Measurements from ENCODE around the gene HMGN4. TPM values are rescaled to one million over a fixed set of nuclear protein-coding genes. Genes with fewer than 3 reads are reported as not detected.
A peak's percentile ranks its signal among the peaks of the same experiment; 100 is the strongest.

The HMGN4 gene
- total RNA-seq, 4 donors from 2014 or later = 20.1 to 58.7 (median 28.4) TPM

DNA sequence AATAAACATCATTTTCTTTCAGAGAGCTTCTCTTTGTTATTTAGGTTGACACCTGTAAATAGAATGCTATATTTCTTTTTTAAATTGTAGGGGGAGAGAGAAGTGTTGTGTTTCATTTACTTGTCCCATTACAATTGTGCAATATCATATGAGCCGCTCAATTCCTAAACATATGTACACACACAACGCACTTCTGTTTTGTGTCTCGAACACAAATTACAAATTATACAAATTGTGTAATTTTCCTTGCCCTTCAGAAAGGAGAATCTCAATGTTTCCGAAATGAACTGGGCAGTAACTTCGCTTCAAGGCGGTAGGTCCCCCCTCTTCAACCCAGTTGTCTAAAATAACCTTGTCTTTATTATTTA, 55.9 kb downstream of the HMGN4 start:
- in situ Hi-C loops (cut with MboI; ENCODE audit: low sequenced_read_pairs in 4 of 4) (loop anchor here in 2 of 4 donors (10.0 kb wide), 2 partner anchors 249 to 419 kb away; no protein-coding TSS in a partner anchor), intact Hi-C loops (cut with DNase I; ENCODE audit: low total_unique reads) (loop anchor here (10.0 kb wide), 1 partner anchor 419 kb away; no protein-coding TSS in a partner anchor)
- H3K27ac ChIP-seq = no peak overlapping the region
- DNase-seq (no peak), ATAC-seq (no peak)
- H3K9me3 ChIP-seq = no peaks in the 10 kb centered on the region
- TF ChIP-seq CTCF (IDR thresholded peaks at IDR 0.05 in 4 of 5, conservative IDR thresholded peaks at IDR 0.05 in 1 of 5) (no peak), POLR2A (IDR thresholded peaks at IDR 0.05) (no peak)
- H3K27me3 ChIP-seq = peaks cover 23 to 34% (median 31%) of the 10 kb centered on the region in 3 donors
- no peak overlapping the region for H3K4me3 ChIP-seq
- H3K36me3 ChIP-seq = peaks cover 0 to 15% of the 10 kb centered on the region in 2 donors
- peaks cover 11 to 19% of the 10 kb centered on the region in 2 donors for H3K4me1 ChIP-seq

DNA sequence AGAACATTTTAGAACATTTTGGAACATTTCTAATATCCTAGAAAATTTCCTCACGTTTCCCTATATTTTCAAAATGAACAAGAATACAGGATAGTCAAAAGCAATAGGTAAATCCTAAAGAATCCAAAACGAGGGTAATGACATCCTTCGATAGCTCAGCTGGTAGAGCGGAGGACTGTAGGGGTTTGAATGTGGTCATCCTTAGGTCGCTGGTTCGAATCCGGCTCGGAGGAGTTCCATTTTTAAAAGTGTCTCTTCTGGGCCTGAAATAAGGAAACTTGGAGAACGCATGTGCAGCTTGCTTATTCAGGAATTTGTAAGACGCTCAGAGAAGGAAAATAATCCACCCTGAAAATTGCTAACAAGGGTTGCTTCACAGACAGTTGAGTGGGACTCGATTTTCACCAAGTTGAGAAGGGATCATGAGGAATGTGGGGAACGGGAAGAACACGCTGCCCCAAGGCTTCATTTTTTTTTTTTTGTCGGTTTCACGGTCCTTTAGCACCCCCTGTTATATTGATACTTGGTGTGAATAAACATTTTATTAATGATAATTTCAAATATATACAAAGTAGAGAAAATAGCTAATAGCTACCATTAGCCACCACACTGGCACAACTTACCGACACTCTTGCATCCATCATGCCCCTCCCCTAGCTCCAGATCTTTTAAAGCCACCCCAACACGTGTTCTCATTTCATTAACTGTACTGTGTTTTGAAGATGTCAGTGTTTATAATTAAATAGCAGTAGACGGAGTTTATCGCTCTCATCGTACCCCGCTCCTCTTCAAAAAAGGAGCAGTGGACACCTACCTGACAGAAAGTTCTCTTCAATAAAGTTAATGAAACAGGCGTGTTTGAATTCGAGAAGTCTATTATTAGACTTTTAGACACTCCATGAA, 56.8 kb downstream of the HMGN4 start:
- TF ChIP-seq CTCF (IDR thresholded peaks at IDR 0.05 in 4 of 5, conservative IDR thresholded peaks at IDR 0.05 in 1 of 5) = no peak
- no peak for TF ChIP-seq POLR2A (IDR thresholded peaks at IDR 0.05)
- Histone ChIP-seq H3K9me3 (no peaks in the 10 kb centered on the region), H3K4me3 (peak overlapping the region; percentile 82 to 97 (median 90)), H3K36me3 (peaks cover 0 to 24% of the 10 kb centered on the region in 2 donors), H3K27ac (peak overlapping the region in 3 of 4 donors; percentile 86 to 93 (median 90)), H3K4me1 (peaks cover 11 to 19% of the 10 kb centered on the region in 2 donors), H3K27me3 (peaks cover 23 to 34% (median 31%) of the 10 kb centered on the region in 3 donors)
- in situ Hi-C loops (cut with MboI; ENCODE audit: low sequenced_read_pairs in 4 of 4) = loop anchor here in 3 of 4 donors (5.0 to 10.0 kb wide), 4 partner anchors 250 to 420 kb away; no protein-coding TSS in a partner anchor
- ATAC-seq = no peak
- intact Hi-C loops (cut with DNase I; ENCODE audit: low total_unique reads) = loop anchor here (1.0 to 10.0 kb wide), 5 partner anchors 23 to 537 kb away; a partner anchor contains a TSS
- DNase-seq = no peak

DNA sequence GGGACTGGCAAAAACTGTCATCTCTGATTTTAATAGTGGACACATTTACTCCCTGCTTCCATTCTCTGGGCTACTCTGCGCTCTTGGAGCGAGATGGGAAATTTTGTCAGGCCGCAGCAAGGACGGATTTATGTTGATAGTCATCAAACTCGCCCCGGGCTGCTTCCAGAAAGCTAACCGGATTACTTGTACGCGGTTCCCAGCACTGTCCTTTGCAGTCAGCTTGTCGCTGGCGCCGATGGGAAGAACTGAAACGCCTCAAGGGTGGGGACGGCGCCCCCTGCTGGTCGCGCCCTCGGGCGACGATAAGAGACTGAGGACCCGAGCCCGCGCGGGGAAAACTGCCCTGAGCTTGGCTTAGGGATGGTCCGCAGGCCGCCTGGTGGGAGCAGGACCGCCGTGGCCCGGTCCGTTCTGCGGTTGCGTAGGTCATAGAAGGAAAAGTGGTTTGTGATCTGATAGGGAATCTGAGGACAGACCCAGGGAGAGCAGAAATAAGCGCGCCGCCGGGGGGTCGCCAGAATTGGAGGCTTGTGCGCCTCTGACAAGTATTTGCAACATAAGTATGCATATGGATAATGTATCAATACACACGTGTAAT, 57.6 kb downstream of the HMGN4 start:
- peaks cover 11 to 19% of the 10 kb centered on the region in 2 donors for H3K4me1 ChIP-seq
- H3K27me3 ChIP-seq = peaks cover 23 to 30% (median 29%) of the 10 kb centered on the region in 3 donors
- H3K36me3 ChIP-seq = peaks cover 0 to 26% of the 10 kb centered on the region in 2 donors
- peak overlapping the region; percentile 86 to 93 (median 90) for H3K27ac ChIP-seq
- no peaks in the 10 kb centered on the region for H3K9me3 ChIP-seq
- in situ Hi-C loops (cut with MboI; ENCODE audit: low sequenced_read_pairs in 4 of 4) = loop anchor here in 3 of 4 donors (5.0 to 10.0 kb wide), 4 partner anchors 251 to 421 kb away; no protein-coding TSS in a partner anchor
- intact Hi-C loops (cut with DNase I; ENCODE audit: low total_unique reads) = loop anchor here (1.0 to 10.0 kb wide), 9 partner anchors 23 to 537 kb away; partner anchors contain the start of gene ZNF322
- DNase-seq (peak; percentile 82 to 89), ATAC-seq (peak; percentile 77 to 83)
- TF ChIP-seq POLR2A (IDR thresholded peaks at IDR 0.05) (no peak), CTCF (IDR thresholded peaks at IDR 0.05 in 4 of 5, conservative IDR thresholded peaks at IDR 0.05 in 1 of 5) (peak; percentile 91 to 98 (median 96))
- peak overlapping the region; percentile 82 to 97 (median 90) for H3K4me3 ChIP-seq

Other genes with a start within 250 kb of the HMGN4 start
- 1 to 10 TPM; 3.7 to 8.9 (median 4.4) TPM for gene BTN3A2, start 173.2 kb upstream of the HMGN4 start, total RNA-seq
- gene BTN2A2, start 155.3 kb upstream of the HMGN4 start, total RNA-seq = 1 to 10 TPM; 1.1 to 4.8 (median 1.5) TPM
- 1 to 10 TPM; 2.5 to 3.5 (median 3.1) TPM for gene BTN3A1, start 136.1 kb upstream of the HMGN4 start, total RNA-seq
- 1 to 10 TPM; 1.8 to 2.9 (median 2.6) TPM for gene BTN3A3, start 97.9 kb upstream of the HMGN4 start, total RNA-seq
- 1 to 10 TPM; 6.2 to 9.7 (median 8.1) TPM for gene BTN2A1, start 80.4 kb upstream of the HMGN4 start, total RNA-seq
- gene BTN1A1, start 38.1 kb upstream of the HMGN4 start, total RNA-seq = not detected
- gene ABT1, start 58.6 kb downstream of the HMGN4 start, total RNA-seq = 10 to 100 TPM in 1 of 4 donors, 1 to 10 TPM in 3; 7.1 to 13.2 (median 9.5) TPM
- 10 to 100 TPM in 1 of 4 donors, 1 to 10 TPM in 3; 5.1 to 10.8 (median 8.7) TPM for gene ZNF322, start 121.4 kb downstream of the HMGN4 start, total RNA-seq

All from gastrocnemius medialis (tissue), 4 donors.